T-cell (primary cell): Measurements from ENCODE around the gene EFCC1. TPM values are rescaled to one million over a fixed set of nuclear protein-coding genes. Genes with fewer than 3 reads are reported as not detected.

Source experiments
- ATAC-seq, 4 experiments: fragments of 200-7000 bp in 3 of 4; fragments of 150-1000 bp in 1 of 4; cut with Tn5 transposase; replicated peaks in 1 of 4; 1 replicate in 3 of 4; 2 replicates in 1 of 4; pipeline ENCODE4 v1.10.0; 2021; ENCODE audit warnings: moderate library complexity in 3 of 4, mild to moderate bottlenecking in 2 of 4, moderate number of reproducible peaks in 1 of 4
- CTCF ChIA-PET, 2 donors: fragments of 300-600 bp; sonication (Branson Sonifier 250); formaldehyde crosslinking; loops; one replicate each; lab custom pipeline; 2022; ENCODE audit warnings: antibody characterized with exemption in 2 of 2; lab: Charles Lee
- POLR2A ChIA-PET, 2 donors: fragments of 300-600 bp; sonication (Branson Sonifier 250); formaldehyde crosslinking; loops; one replicate each; lab custom pipeline; 2022; ENCODE audit warnings: antibody characterized with exemption in 2 of 2; lab: Charles Lee
- DNase-seq, 35 experiments: peaks; one replicate each; pipeline versions ENCODE4 v3.0.0 to v3.0.0-alpha.2; 2013 to 2023
- H3K27ac ChIP-seq: one replicate; pipeline ENCODE4 v1.5.1; 2013; ENCODE audit warnings: low read length
- H3K27me3 ChIP-seq, 2 experiments: replicated peaks in 1 of 2; 1 replicate in 1 of 2; 2 replicates in 1 of 2; pipeline versions ENCODE4 v1.6.1 to v1.7.0; 2013; ENCODE audit warnings: low read length in 1 of 2, mixed read lengths in 1 of 2; ENCODE audit not compliant: control insufficient read depth in 2 of 2, insufficient read depth in 2 of 2; ENCODE audit errors: extremely low read depth in 1 of 2
- H3K36me3 ChIP-seq, 2 donors: 1 replicate in 1 of 2; 2 replicates in 1 of 2; pipeline versions ENCODE4 v1.6.1 to v1.7.0; 2013; ENCODE audit warnings: low read length in 1 of 2; ENCODE audit not compliant: control insufficient read depth in 2 of 2, insufficient read depth in 1 of 2; ENCODE audit errors: extremely low read depth in 1 of 2
- H3K4me1 ChIP-seq, 2 experiments: 1 replicate in 1 of 2; 2 replicates in 1 of 2; pipeline versions ENCODE4 v1.6.1 to v1.7.0; 2013; ENCODE audit warnings: low read length in 2 of 2, mixed read lengths in 1 of 2; ENCODE audit not compliant: insufficient read depth in 2 of 2, control insufficient read depth in 1 of 2; ENCODE audit errors: extremely low read depth in 1 of 2
- H3K4me3 ChIP-seq, 2 donors: 1 replicate in 1 of 2; 2 replicates in 1 of 2; pipeline versions ENCODE4 v1.5.1 to v1.7.0; 2013; ENCODE audit warnings: mild to moderate bottlenecking in 2 of 2, low read length in 1 of 2, moderate library complexity in 1 of 2; ENCODE audit not compliant: control insufficient read depth in 1 of 2; ENCODE audit errors: extremely low read depth in 1 of 2
- H3K9me3 ChIP-seq: 2 replicates; pipeline ENCODE4 v1.7.0; 2013
- H3K27ac Mint-ChIP-seq, 2 donors: one replicate each; pipeline ENCODE4 v1.8.0; 2020 to 2021; ENCODE audit warnings: mild to moderate bottlenecking in 2 of 2, mixed read lengths in 2 of 2
- H3K27me3 Mint-ChIP-seq, 2 donors: one replicate each; pipeline ENCODE4 v1.8.0; 2021 to 2022; ENCODE audit warnings: mixed read lengths in 2 of 2
- H3K36me3 Mint-ChIP-seq: one replicate; pipeline ENCODE4 v1.8.0; 2021; ENCODE audit warnings: mixed read lengths
- H3K4me1 Mint-ChIP-seq, 3 donors: one replicate each; pipeline ENCODE4 v1.8.0; 2020 to 2022; ENCODE audit warnings: mixed read lengths in 3 of 3, mild to moderate bottlenecking in 1 of 3
- H3K4me3 Mint-ChIP-seq, 3 donors: one replicate each; pipeline ENCODE4 v1.8.0; 2020 to 2022; ENCODE audit warnings: mild to moderate bottlenecking in 3 of 3, mixed read lengths in 3 of 3, moderate library complexity in 3 of 3
- H3K9me3 Mint-ChIP-seq, 3 donors: one replicate each; pipeline ENCODE4 v1.8.0; 2020 to 2022; ENCODE audit warnings: mixed read lengths in 3 of 3
- WGBS: methylation state at CpG from one replicate; pipeline ENCODE4 v1.1.5; 2013; ENCODE audit warnings: missing lambda C conversion rate; ENCODE audit not compliant: insufficient coverage; 5-methylcytosine and 5-hydroxymethylcytosine counted together
- total RNA-seq, 35 experiments: library from RNA in 6 of 35; stranded (reverse) in 6 of 35; fragments of 120-200 nt in 1 of 35; gene quantifications; one replicate each; pipeline versions ENCODE4 v1.2.1 to v1.2.4 and lab custom pipeline; 2013 to 2026

The EFCC1 gene
- total RNA-seq, 5 donors from 2014 or later (not counting 1 experiment from before 2014, with no cell fraction given) = 0.20 to 0.43 (median 0.30) TPM

DNA sequence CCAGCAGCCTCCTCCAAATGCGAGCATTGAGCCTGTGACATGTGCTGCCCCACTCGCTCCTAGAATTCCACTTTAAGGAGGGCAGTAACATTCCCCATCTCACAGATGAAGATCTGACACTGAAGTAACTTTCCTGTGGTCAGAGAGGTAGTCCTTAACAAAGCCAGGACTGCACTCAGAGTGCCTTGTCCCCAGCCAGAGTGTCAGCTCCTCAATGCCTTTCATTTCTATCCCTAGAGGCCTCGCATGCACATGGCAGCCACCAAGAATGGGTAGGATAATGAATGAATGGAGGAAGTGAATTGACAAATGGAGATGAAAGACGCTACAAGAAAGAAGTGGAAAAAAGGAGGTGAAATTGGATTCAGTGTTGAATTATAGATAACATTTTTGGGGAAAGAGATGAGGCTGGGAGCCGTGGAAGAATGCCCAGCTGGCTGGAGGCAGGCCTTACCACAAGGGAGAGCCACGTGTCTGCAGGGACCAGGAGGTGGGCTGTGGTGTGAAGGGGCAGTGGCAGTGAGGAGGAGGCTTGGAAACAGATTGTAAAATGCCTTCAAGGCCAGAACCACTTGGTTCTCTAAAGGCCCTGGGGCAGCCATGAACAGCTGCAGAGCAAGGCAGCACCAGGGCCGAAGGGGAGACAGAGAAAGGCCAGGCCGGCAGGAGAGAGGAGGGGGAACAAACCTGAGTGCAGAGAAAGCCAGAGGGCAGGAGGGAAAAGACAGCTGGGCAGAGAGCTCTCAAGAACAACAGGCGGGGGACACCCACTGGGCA, 17.6 kb upstream of the EFCC1 start:
- CTCF ChIA-PET = no interaction called here
- POLR2A ChIA-PET = interaction anchor here in 1 of 2 donors (0.5 kb wide), 1 partner anchor 389 kb away, joined by 3 read pairs; no protein-coding TSS in a partner anchor

DNA sequence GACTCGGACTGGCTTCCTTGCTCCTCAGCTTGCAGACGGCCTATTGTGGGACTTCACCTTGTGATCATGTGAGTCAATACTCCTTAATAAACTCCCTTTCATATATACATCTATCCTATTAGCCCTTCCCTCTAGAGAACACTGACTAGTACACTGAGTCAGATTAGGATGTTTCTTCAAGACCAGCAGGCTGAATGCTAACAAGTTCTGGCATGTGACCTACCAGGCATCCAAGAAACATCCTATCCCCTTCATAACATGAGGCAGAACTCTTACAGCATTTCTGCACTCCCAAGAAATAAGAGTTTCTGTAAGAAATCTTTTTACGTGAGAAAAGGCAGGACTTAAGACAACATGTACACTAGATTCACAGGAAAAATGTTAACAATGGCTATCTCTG, 16.5 kb upstream of the EFCC1 start:
- CTCF ChIA-PET = interaction anchor here in 1 of 2 donors (0.5 kb wide), 1 partner anchor 15 kb away, joined by 4 read pairs; no protein-coding TSS in a partner anchor
- POLR2A ChIA-PET = no interaction called here
- no peaks in the 10 kb centered on the region for H3K9me3 Mint-ChIP-seq

More for the DNA sequence above, 17.6 kb upstream of the EFCC1 start:
- Mint-ChIP-seq H3K4me3 (no peak overlapping the region), H3K4me1 (peaks cover 0 to 4% (median 0%) of the 10 kb centered on the region in 3 donors), H3K27ac (no peak overlapping the region), H3K9me3 (no peaks in the 10 kb centered on the region), H3K36me3 (no peaks in the 10 kb centered on the region), H3K27me3 (peaks cover 0 to 1% of the 10 kb centered on the region in 2 donors)
- H3K27me3 ChIP-seq = no peaks in the 10 kb centered on the region
- no peak overlapping the region for H3K27ac ChIP-seq
- H3K36me3 ChIP-seq = no peaks in the 10 kb centered on the region
- no peaks in the 10 kb centered on the region for H3K9me3 ChIP-seq
- DNase-seq (no peak), ATAC-seq (no peak)
- H3K4me3 ChIP-seq = no peak overlapping the region
- 73% methylated on average over 8 of the region's 9 CpGs for WGBS
- H3K4me1 ChIP-seq = no peaks in the 10 kb centered on the region

DNA sequence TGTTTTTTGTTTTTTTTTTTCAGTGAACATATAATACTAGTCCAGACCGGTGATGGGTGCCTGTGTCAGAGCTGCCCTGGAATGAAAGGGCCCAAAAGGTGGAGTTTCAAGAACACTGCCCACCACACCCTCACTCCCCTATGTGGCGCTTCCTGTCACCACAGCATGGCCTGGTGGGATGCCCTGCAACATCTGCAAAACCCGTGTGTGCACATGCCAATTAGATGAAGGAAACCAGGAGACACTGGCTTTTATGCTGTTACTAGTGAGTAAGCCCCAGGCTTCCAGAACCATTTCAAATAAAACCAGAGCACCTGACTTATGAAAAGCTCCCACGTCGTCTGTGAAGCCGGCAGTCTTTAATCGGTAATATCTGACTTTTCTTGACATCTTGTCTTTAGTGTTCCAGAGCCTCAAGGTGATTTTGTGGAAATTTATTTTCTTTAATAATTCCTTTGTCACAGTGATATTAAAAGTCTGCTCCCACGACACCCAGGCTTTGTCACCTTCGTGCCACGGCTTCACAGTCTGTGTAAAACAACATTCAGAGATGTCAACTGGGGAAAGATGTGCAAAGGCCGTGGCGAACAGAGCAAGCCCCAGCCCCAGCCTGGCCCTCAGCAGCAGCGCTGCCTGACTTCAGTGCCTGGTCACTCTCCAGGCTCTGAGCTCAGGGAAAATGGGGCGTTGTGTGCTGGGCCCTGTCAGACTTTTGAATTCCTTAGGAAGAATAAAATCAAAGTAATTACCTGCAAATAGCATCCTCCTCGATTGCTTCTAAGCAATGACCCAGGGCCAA, 13.6 kb upstream of the EFCC1 start:
- H3K9me3 ChIP-seq = no peaks in the 10 kb centered on the region
- no peak overlapping the region for H3K27ac ChIP-seq
- Mint-ChIP-seq H3K36me3 (no peaks in the 10 kb centered on the region), H3K27me3 (no peaks in the 10 kb centered on the region), H3K4me3 (no peak overlapping the region), H3K27ac (no peak overlapping the region), H3K9me3 (no peaks in the 10 kb centered on the region), H3K4me1 (peaks cover 0 to 4% (median 0%) of the 10 kb centered on the region in 3 donors)
- H3K36me3 ChIP-seq = no peaks in the 10 kb centered on the region
- 85% methylated on average over 8 of the region's 15 CpGs for WGBS
- DNase-seq (no peak), ATAC-seq (no peak)
- H3K27me3 ChIP-seq = no peaks in the 10 kb centered on the region
- CTCF ChIA-PET = no interaction called here
- H3K4me3 ChIP-seq = no peak overlapping the region
- no peaks in the 10 kb centered on the region for H3K4me1 ChIP-seq
- POLR2A ChIA-PET = interaction anchor here in 1 of 2 donors (0.6 kb wide), 1 partner anchor 377 kb away, joined by 3 read pairs; no protein-coding TSS in a partner anchor

More for the DNA sequence above, 16.5 kb upstream of the EFCC1 start:
- ATAC-seq (no peak), DNase-seq (no peak)
- H3K27me3 Mint-ChIP-seq = no peaks in the 10 kb centered on the region
- no peaks in the 10 kb centered on the region for H3K9me3 ChIP-seq
- H3K27ac ChIP-seq = no peak overlapping the region
- H3K27me3 ChIP-seq = no peaks in the 10 kb centered on the region
- H3K4me1 Mint-ChIP-seq = peaks cover 0 to 4% (median 0%) of the 10 kb centered on the region in 3 donors
- 100% methylated on average over 1 of the region's 3 CpGs for WGBS
- no peak overlapping the region for H3K4me3 Mint-ChIP-seq
- no peaks in the 10 kb centered on the region for H3K36me3 ChIP-seq
- H3K36me3 Mint-ChIP-seq = no peaks in the 10 kb centered on the region
- no peak overlapping the region for H3K4me3 ChIP-seq
- no peaks in the 10 kb centered on the region for H3K4me1 ChIP-seq
- H3K27ac Mint-ChIP-seq = no peak overlapping the region

DNA sequence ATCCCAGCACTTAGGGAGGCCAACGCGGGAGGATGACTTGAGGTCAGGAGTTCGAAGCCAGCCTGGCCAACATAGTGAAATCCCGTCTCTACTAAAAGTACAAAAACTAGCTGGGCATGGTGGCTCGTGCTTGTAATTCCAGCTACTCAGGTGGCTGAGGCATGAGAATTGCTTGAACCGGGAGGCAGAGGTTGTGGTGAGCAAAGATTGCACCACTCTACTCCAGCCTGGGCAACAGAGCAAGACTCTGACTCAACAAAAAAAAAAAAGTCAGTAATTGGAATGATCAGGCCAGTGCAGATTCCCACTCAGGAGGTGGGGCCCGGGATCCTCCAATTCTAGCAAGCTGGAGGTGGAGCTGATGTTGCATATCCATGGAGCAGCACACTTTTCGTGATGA, 12.8 kb upstream of the EFCC1 start:
- ATAC-seq (no peak), DNase-seq (no peak)
- H3K4me3 ChIP-seq = no peak overlapping the region
- 80% methylated on average over 3 of the region's 8 CpGs for WGBS
- no peak overlapping the region for H3K27ac ChIP-seq
- no peak overlapping the region for H3K27ac Mint-ChIP-seq
- no peaks in the 10 kb centered on the region for H3K36me3 ChIP-seq
- no peaks in the 10 kb centered on the region for H3K9me3 Mint-ChIP-seq
- ChIA-PET POLR2A (interaction anchor here in 1 of 2 donors (0.6 kb wide), 1 partner anchor 376 kb away, joined by 3 read pairs; no protein-coding TSS in a partner anchor), CTCF (interaction anchor here in 1 of 2 donors (0.5 to 1.1 kb wide), 2 partner anchors 174 to 382 kb away, joined by 3 to 4 read pairs; no protein-coding TSS in a partner anchor)
- no peak overlapping the region for H3K4me3 Mint-ChIP-seq
- H3K27me3 ChIP-seq = peaks cover 0 to 2% of the 10 kb centered on the region in 2 experiments
- H3K36me3 Mint-ChIP-seq = no peaks in the 10 kb centered on the region
- peaks cover 0 to 4% of the 10 kb centered on the region in 2 experiments for H3K4me1 ChIP-seq
- H3K9me3 ChIP-seq = no peaks in the 10 kb centered on the region
- peaks cover under 1 to 6% (median 5%) of the 10 kb centered on the region in 3 donors for H3K4me1 Mint-ChIP-seq
- H3K27me3 Mint-ChIP-seq = no peaks in the 10 kb centered on the region

DNA sequence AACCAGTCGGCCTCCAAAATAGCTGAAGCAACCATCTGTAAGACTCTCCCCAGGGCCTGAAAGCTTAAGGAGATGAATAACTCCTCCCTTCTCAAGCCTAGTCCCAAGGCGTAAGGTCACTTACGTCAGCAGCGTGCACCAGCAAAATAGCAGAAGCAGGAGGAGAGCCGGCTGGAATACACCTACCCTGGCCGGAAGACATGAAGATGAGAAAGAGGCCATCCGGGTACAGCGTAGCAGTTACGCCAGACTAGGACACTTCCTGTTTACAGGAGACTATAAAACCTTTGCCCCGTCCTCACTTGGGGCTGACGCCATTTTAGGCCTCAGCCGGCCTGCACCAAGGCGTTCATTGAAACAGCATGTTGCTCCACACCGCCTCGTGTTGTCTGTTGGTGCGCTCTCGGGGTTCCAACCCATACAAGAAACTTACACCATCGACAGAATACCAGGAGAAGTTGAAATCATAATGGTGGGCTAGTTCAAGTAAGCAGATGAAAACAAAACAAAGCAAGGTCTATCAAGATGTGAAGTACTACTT, 9.7 kb upstream of the EFCC1 start:
- no peaks in the 10 kb centered on the region for H3K36me3 ChIP-seq
- H3K4me1 ChIP-seq = peaks cover 22 to 28% of the 10 kb centered on the region in 2 experiments
- no peak overlapping the region for H3K27ac Mint-ChIP-seq
- ChIA-PET POLR2A (no interaction called here), CTCF (no interaction called here)
- no peak overlapping the region for H3K4me3 Mint-ChIP-seq
- peaks cover 0 to 7% of the 10 kb centered on the region in 2 experiments for H3K27me3 ChIP-seq
- H3K4me1 Mint-ChIP-seq = peaks cover 22 to 31% (median 30%) of the 10 kb centered on the region in 3 donors
- ATAC-seq (no peak), DNase-seq (no peak)
- no peak overlapping the region for H3K27ac ChIP-seq
- H3K4me3 ChIP-seq = no peak overlapping the region
- H3K27me3 Mint-ChIP-seq = no peaks in the 10 kb centered on the region
- H3K9me3 Mint-ChIP-seq = no peaks in the 10 kb centered on the region
- no peaks in the 10 kb centered on the region for H3K36me3 Mint-ChIP-seq
- H3K9me3 ChIP-seq = no peaks in the 10 kb centered on the region
- 91% methylated on average over 10 of the region's 18 CpGs for WGBS
